HG02759 (cell line): Measurements from ENCODE around the gene RBM34.

Experiments used
- ATAC-seq: cut with Tn5 transposase; IDR thresholded peaks from one replicate; pipeline ENCODE4 v1.9.1; 2021; ENCODE audit warnings: mild to moderate bottlenecking, moderate library complexity; ENCODE audit not compliant: unreplicated experiment

Gene RBM34

DNA sequence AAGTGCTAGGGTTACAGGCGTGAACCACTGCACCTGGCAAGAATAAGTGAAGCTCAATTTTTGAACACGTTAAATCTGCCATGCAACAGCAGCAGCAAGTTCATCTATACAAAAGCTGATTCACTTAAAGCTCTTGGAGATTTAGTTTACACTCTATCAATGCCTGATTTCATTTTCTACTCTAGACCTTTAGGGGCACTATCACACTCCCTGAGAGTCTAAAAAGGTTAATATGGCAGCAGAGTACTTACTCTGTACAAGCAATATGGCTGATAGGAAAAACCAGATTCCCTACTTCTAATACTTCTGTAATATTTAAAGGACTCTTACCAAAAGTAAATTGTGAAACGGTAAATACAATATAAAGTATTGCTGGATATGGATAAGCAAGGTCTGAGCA is 4.8 kb downstream of the RBM34 start:
- no peak for ATAC-seq

DNA sequence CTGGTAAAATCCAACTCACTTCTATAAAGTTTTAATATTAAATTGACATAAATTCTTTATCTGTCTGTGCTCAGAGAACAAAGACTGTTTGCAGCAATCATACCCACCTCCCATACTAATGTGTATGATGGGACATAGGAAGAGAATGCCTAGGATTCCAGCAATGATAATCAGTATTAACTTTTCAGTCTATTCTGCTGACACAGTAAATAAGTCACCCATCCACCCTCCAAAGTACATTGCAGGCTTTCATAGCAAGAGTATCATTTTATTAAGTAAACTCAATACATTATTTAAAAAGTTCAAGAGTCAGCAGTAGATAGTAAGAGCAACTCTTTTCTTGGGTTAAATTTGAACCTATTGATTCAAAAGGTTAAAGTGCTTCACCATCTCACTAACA is 8.8 kb downstream of the RBM34 start:
- no peak for ATAC-seq

DNA sequence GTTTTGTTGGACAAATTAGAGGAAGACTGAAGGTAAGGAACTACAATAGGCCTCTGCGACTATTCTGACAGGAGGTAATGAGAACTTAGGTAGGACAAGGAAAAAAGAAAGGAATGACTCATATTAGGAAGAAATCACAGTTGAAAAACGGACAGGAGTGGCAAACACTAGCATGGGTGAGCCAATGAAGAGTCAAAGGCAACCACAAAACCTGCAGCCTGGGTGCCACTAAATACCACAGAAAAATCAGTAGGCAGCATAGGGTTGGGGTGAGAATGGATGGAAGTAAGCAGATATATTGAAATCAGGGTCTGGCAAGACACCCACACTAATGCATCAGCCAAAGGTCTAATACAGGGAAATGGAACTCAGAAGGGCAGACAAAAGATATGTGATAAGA is 10.0 kb downstream of the RBM34 start:
- ATAC-seq = no peak

DNA sequence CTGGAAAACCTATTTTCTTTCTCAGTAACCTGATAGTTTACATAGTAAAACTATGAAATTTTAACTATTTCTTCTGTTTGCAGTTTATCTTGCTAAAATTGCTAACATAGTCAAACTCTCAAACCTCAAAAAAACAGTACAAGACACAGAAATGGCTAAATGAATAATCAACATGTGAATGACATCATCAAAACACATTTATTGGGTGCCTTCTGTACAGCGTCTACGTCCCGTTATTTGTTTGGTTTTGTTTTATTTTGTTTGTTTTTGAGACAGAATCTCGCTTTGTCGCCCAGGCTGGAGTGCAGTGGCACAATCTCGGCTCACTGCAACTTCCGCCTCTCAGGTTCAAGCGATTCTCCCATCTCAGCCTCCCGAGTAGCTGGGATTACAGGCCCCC is 11.2 kb downstream of the RBM34 start:
- no peak for ATAC-seq

DNA sequence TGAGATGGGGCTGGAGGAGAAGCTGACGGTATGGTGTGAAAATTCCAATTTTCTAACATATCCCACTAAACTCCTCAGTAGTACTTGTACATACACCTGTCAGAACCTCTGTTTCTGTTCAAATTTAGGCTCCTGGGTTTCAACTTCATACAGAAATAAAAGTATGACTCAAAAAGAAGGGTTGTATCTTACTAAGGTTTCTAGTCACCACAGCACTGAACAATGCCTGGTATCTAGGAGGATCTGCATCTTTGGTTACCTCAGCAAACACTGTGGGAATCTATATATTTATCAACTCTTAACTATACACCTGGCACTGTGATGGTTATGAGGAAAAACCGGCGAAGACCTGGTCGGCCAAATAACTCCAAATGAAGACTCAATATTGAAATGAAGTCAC is 13.8 kb downstream of the RBM34 start:
- ATAC-seq = no peak

DNA sequence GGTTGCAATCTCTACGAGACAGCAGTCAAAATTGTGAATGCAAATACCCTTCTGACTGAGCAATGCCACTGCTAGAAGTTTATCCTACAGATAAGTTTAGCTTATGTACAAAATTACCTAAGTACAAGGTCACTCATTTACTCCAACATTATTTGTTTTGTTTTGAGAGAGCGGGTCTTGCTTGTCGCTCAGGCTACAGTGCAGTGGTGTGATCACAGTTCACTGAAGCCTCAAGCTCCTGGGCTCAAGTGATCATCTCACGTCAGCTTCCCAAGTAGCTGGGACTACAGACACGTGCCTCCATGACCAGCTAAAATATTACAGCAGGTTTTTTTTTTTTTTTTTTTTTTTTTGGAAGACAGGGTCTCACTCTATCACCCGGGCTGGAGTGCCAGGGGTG is 15.4 kb downstream of the RBM34 start:
- ATAC-seq = no peak

DNA sequence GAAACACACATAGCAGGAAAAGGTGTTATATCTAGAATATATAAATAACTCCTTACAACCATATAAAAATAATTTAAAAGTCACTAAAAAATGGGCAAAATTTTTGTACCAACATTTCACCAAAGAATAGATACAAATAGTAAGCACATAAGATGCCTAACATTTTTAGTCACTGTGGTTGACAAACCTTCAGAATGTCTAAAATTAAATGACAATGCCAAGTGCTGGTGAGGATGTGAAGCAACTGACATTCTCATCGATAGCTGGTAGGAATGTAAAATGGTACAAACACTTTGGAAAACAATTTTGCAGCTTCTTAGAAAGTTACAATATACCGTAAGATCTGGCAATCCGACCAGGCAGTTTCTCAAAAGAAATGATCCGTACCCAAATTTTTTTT is 18.1 kb downstream of the RBM34 start:
- ATAC-seq = no peak

DNA sequence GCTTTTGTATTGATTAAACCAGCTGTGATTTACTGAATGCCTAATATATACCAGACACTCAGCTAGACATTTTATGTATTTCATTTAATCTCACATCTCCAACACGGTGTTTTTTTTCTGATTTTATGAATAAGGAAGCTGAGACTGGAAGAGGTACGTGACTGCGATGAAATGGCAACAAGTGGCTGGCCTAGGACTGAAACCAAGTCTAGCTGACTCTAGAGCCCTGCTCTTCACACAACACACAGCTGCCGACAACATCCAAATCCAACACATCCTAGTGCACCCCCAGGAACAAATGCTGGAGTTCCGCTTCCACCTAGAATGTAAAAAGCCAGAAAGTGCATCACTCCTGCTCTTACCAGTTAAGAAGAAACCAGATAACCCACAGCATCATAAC is 21.7 kb downstream of the RBM34 start:
- no peak for ATAC-seq

DNA sequence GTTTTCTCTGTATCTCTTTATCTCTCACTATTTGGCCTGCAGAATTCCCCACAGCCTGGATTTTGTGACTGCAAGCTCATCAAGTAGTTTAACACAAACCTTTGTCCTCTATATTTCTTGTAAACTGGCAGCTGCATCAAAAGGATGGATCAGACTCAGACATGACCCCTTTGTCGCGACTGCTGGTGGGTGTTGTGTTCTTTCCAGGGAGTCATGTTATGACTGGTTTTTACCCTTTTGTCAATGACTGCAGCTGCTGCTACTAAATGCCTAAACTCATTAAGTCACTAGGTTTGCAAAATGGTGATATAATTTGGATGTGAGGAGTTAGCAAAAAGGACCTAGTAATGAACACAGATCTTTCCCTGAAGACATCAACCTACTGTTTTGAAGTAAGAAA is 22.2 kb downstream of the RBM34 start:
- ATAC-seq = no peak

DNA sequence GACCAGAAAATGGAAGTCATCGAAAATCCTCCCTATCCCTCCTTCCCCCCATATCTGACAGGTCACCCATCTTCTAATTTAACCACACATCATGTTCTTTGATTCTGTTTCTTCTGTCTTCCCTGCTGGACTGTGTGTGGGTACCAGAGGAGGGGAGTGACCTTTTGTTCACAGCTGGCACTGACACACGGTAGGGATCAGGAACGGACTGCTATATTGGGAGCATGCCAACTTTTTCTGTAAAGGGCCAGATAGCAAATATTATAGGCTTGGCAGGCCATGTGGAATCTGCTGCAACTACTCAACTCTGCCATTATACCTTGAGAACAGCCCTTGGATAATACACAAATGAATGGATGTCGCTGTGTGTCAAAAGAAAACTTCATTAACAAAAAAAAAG is 24.9 kb downstream of the RBM34 start:
- ATAC-seq = no peak

DNA sequence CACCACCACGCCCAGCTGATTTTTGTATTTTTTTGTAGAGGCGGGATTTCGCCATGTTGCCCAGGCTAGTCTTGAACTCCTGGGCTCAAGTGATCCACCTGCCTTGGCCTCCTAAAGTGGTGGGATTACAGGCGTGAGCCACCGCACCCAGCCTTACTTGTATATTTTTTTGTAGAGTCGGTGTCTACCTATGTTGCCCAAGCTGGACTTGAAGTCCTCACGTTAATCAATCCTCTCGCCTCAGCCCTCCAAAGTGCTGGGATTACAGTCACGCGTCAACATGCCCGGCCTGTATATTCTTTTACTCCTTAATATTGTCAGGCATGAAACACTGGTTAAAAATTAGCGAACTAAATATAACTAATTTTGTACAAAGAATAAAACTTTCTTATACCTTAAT is 26.9 kb downstream of the RBM34 start:
- ATAC-seq = no peak

DNA sequence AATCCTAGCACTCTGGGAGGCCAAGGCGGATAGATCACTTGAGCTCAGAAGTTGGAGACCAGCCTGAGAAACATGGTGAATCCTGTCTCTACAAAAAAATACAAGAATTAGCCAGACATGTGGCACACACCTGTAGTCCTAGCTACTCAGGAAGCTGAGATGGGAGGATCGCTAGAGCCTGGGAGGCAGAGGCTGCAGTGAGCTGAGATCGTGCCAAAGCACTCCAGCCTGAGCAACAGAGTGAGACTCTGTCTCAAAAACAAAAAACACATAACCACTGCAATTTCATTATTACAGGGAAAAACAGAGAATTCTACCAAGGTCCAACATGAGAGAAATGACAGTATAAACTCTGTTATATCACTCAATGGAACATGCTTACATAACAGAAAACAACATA is 28.0 kb downstream of the RBM34 start:
- ATAC-seq = no peak

DNA sequence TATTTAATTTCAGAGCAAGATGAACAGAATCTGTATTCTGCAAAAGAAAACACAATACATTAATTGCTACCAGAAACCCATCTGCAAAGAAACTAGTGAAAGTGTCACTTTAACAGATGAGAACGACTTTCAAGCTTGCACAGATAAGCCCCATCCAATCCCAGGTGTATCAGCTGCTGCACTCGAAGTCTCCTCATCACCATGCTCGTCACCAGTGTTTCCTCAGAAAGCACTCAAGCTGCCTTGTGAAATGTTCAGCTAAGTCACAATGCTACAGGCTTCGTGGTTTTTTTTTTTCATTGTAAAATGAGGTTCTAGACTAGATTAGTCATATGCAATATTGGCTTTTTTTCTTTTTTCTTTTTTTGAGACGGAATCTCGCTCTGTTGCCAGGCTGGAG is 29.1 kb downstream of the RBM34 start:
- no peak for ATAC-seq

DNA sequence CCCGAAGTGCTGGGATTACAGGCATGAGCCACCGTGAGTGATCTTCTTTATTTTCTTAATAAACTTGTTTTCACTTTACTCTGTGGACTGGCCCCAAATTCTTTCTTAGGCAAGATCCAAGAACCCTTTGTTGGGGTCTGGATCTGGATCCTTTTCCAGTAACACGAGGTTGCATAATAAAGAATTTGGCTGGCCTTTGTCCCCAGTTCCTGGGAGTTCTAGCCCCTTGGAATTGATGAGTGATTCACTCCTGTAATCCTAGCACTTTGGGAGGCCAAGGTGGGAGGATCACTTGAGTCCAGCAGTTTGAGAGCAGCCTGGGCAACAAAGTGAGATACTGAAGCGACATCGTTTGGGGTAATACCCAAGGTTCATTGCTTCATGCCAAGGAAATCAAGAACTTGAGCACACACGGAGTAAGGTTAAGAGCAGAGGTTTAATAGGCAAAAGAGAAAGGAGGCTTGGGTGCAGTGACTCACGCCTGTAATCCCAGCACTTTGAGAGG is 30.2 kb downstream of the RBM34 start:
- no peak for ATAC-seq

DNA sequence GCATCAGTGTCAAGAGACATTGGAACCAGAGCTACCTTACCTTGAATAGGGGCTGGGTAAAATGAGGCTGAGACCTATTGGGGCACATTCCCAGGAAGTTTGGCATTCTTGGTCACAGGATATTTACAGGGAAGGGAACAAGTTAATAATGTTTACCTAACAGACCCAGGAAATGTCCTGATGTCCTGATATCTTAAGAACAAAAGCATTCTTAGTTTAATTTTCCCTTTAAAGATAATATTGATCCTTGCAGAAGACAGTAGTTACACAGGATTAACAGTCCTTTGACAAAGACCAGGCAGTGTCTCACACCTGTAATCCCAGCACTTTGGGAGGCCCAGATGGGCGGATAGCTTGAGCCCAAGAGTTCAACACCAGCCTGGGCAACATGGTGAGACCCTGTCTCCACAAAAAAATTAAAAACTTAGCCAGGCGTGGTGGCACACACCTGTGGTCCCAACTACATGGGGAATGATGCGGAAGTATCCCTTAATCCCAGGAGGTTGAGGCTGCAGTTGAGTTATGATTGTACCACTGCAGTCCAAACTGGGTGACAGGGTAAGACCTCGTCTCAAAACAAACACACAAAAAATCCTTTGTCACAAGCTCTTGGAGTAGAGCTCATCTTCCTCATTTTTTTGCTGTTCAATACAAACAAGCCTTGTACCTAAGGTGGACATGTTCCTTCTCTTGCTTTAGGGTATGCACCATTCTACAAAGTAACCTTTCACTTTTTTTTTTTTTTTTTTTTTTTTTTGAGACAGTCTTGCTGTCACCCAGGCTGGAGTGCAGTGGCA is 31.1 kb downstream of the RBM34 start:
- no peak for ATAC-seq

DNA sequence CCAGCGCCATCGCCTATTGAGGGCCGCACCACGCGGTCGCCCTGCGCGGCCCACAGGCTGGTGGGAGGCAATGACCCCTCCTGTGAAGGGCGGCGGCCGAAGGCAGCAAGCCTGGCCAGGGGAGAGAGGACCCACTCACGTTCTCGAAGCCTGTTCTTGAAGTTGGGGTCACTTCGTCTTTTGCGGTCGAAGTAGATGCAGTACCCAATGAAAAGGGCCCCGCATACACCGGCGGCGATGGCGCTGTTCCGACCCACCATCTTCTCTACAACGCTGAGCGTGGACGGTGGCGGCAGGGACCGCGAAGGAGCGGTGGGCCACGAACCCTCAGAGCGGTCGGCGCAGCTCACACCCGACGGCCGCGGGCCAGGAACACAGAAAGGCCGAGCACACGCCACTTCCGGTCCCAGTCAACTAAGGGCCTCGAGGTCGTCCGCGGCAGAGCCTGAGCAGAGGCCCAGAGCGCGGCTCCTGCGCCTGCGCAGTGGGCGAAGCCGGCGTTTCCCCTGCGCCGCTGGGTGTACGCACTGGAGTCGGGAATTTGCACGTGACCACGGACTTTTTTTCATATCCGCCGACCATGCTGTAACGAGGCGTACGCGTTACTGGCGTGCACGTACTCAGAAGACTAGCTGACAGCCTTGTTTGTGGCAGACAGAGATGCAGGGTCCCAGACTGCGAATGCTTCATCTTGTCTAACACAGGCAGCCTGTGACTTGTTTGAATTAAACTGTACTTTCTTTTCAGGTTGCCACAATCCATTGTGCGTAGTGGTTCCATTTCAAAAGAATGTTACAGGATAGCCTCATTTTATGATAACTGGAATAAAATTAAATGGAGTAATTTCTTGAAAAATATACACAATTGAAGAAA is 32.4 kb downstream of the RBM34 start, which contains the start of gene TOMM20:
Gene TOMM20 (minus strand): TSS at position 382 of the 873 bp plus-strand sequence. CDS start 122 bp downstream, at position 260.
- peak; percentile 96 for ATAC-seq

DNA sequence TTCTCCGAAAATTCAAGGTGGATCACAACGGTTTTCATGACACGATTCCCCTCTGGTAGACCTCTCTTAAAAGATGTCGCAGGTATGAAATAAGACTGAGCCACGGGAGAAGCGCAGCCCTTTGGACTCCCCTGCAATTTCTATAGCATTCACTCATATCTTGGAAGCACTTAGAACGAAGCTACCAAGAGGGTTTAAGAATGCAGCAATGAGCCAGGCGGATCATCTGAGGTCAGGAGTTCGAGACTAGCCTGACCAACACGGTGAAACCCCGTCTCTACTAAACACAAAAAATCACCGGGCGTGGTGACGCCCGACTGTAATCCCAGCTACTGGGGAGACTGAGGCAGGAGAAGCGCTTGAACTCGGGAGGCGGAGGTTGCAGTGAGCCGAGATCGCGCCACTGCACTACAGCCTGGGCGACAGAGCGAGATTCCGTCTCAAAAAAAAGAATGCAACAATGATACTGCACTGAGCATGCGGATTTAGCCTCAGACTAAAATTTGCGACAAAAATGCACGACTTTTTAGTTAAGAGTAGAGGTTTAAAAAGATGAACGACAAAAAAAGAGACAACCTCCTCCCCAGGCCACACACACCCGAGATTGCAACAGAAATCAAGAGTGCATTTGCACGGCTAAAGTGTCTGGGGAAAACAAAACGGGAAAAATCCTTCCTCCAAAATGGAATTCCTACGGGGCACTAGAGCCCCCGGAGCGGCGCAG is 33.2 kb downstream of the RBM34 start:
- no peak for ATAC-seq

DNA sequence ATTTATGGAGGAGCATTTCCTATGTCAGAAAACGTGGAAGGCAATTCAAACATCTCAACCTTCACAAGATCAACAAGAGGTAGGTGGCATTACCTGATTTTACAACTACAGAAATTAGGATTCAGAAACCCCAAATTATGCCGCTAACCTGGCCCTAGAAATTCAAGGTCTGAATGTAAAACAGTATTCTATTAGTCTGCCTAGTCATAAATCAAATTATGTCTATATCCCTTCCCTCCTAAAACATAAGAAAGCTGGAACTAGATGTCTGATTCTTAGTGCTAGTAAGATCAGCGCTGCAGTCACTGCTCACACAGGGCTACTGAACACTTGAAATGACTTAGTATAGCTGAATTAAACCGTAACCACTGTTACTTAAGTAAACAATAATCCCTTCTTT is 33.8 kb downstream of the RBM34 start:
- ATAC-seq = no peak

DNA sequence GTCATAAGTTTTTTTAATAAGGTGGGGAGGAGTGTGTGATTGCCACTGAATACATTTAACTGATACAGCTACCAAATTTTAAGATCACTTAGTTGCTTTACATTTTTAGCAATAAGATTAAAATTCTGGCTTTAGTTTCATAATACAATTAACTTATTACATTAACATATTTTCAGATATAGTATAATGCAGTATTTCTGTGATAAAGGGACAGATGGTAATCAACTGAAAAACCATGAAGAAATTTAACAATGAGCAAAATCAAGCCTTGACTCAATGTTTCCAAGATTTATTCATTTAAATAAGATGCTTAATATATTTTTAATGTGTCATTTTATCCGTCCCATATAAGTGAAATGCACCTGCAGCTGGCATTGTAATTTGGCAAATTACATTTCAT is 36.4 kb downstream of the RBM34 start:
- ATAC-seq = no peak

DNA sequence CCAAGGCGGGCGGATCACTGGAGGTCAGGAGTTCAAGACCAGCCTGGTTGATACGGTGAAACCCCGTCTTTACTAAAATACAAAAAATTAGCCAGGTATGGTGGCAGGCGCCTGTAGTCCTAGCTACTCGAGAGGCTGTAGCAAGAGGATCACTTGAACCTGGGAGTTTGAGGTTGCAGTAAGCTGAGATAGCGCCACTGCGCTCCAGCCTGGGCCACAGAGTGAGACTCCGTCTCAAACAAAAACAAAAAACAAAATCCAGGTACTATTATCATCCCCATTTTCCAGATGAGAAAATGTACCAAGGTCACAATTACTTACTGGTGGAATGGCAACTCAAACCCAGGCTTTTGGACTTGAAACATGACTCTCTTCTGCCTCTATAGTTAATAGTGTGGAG is 36.9 kb downstream of the RBM34 start:
- no peak for ATAC-seq

DNA sequence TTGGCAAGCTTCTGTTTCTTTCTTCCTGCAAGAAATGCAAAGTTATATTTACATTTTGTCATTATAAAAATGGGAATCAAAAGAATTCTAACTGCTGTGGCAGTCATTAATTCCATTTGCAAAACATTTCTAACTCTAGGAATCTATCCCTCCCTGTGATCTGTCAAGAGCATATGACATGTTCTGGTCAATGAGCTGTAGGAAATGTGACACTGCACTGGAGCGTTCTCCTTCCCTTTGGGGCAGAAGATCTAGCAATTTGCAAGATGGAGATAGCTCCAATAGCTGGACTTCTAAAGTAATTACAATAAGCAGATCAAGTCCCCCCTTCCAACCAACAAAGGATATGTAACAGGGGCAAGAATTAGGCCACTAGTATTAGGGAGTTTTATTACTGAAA is 38.7 kb downstream of the RBM34 start:
- ATAC-seq = no peak
